Central memory CD8-positive, alpha-beta T cell (primary cell): ENCODE data around the gene CDH8.
"Not testable (repeated sequence)": the region's sequence is repeated elsewhere in the genome, so short reads cannot be mapped to it uniquely, and the experiment has no call there.

Source experiments
- ATAC-seq: fragments of 150-1000 bp; cut with Tn5 transposase; replicated peaks from 2 replicates; pipeline ENCODE4 v1.10.0; 2022; ENCODE audit warnings: mild to moderate bottlenecking, moderate FRiP score, moderate number of reproducible peaks; ENCODE audit not compliant: poor library complexity, severe bottlenecking; ENCODE audit errors: extremely low read depth
- DNase-seq, 2 donors: peaks; one replicate each; pipeline ENCODE4 v3.0.0; 2021; ENCODE audit warnings: low spot score in 2 of 2
- H3K27ac Mint-ChIP-seq: one replicate; pipeline ENCODE4 v1.8.0; 2022; ENCODE audit warnings: low read depth, mild to moderate bottlenecking, moderate library complexity, mixed read lengths
- H3K27me3 Mint-ChIP-seq: one replicate; pipeline ENCODE4 v1.8.0; 2022; ENCODE audit warnings: mixed read lengths
- H3K36me3 Mint-ChIP-seq: one replicate; pipeline ENCODE4 v1.8.0; 2022; ENCODE audit warnings: mild to moderate bottlenecking, moderate library complexity, mixed read lengths; ENCODE audit not compliant: insufficient read depth
- H3K4me1 Mint-ChIP-seq: one replicate; pipeline ENCODE4 v1.8.0; 2022; ENCODE audit warnings: mixed read lengths
- H3K4me3 Mint-ChIP-seq: one replicate; pipeline ENCODE4 v1.8.0; 2022; ENCODE audit warnings: mild to moderate bottlenecking, moderate library complexity, mixed read lengths
- H3K9me3 Mint-ChIP-seq: one replicate; pipeline ENCODE4 v1.8.0; 2022; ENCODE audit warnings: mixed read lengths

The CDH8 gene

GRCh38 chr16:61817583-61818278 is 218.5 kb downstream of the CDH8 start:
- ATAC-seq, result no peak
- H3K4me3 Mint-ChIP-seq, result no peak overlapping the region
- H3K36me3 Mint-ChIP-seq, result no peaks in the 10 kb centered on the region
- H3K27me3 Mint-ChIP-seq, result no peaks in the 10 kb centered on the region
- H3K9me3 Mint-ChIP-seq, result peaks cover 5% of the 10 kb centered on the region
- H3K4me1 Mint-ChIP-seq, result no peaks in the 10 kb centered on the region
- no peak overlapping the region for H3K27ac Mint-ChIP-seq
- DNase-seq, result no peak

GRCh38 chr16:61814726-61815347 is 221.4 kb downstream of the CDH8 start:
- H3K27me3 Mint-ChIP-seq, result no peaks in the 10 kb centered on the region
- DNase-seq (no peak), ATAC-seq (no peak)
- no peak overlapping the region for H3K4me3 Mint-ChIP-seq
- no peaks in the 10 kb centered on the region for H3K4me1 Mint-ChIP-seq
- no peaks in the 10 kb centered on the region for H3K36me3 Mint-ChIP-seq
- no peak overlapping the region for H3K27ac Mint-ChIP-seq
- H3K9me3 Mint-ChIP-seq, result no peaks in the 10 kb centered on the region

- Mint-ChIP-seq H3K4me3 (no peak overlapping the region), H3K4me1 (no peaks in the 10 kb centered on the region), H3K27ac (no peak overlapping the region), H3K9me3 (no peaks in the 10 kb centered on the region), H3K36me3 (no peaks in the 10 kb centered on the region), H3K27me3 (no peaks in the 10 kb centered on the region)
- no peak for DNase-seq
- ATAC-seq, result no peak
These were observed 222.9 kb downstream of the CDH8 start for GRCh38 chr16:61813339-61813738.

GRCh38 chr16:61812251-61812650 is 224.0 kb downstream of the CDH8 start:
- no peaks in the 10 kb centered on the region for H3K9me3 Mint-ChIP-seq
- H3K27ac Mint-ChIP-seq, result no peak overlapping the region

GRCh38 chr16:61807551-61807950 is 228.7 kb downstream of the CDH8 start:
- no peaks in the 10 kb centered on the region for H3K4me1 Mint-ChIP-seq
- no peaks in the 10 kb centered on the region for H3K36me3 Mint-ChIP-seq
- ATAC-seq, result no peak
- H3K27me3 Mint-ChIP-seq, result no peaks in the 10 kb centered on the region
- H3K4me3 Mint-ChIP-seq, result no peak overlapping the region
- no peak overlapping the region for H3K27ac Mint-ChIP-seq
- peaks cover 10% of the 10 kb centered on the region for H3K9me3 Mint-ChIP-seq
- no peak for DNase-seq

More at GRCh38 chr16:61812251-61812650, 224.0 kb downstream of the CDH8 start:
- no peaks in the 10 kb centered on the region for H3K4me1 Mint-ChIP-seq
- H3K27me3 Mint-ChIP-seq, result no peaks in the 10 kb centered on the region
- H3K4me3 Mint-ChIP-seq, result no peak overlapping the region
- H3K36me3 Mint-ChIP-seq, result no peaks in the 10 kb centered on the region
- DNase-seq, result no peak
- no peak for ATAC-seq

- not testable (repeated sequence) for DNase-seq, ATAC-seq, H3K27me3 Mint-ChIP-seq, H3K4me3 Mint-ChIP-seq, H3K27ac Mint-ChIP-seq, H3K4me1 Mint-ChIP-seq, H3K36me3 Mint-ChIP-seq
- H3K9me3 Mint-ChIP-seq, result peaks cover 27% of the 10 kb centered on the region
These were observed 235.0 kb downstream of the CDH8 start for GRCh38 chr16:61801217-61801616.

- no peak for DNase-seq
- Mint-ChIP-seq H3K4me1 (no peaks in the 10 kb centered on the region), H3K9me3 (peaks cover 32% of the 10 kb centered on the region), H3K36me3 (no peaks in the 10 kb centered on the region), H3K4me3 (no peak overlapping the region), H3K27ac (no peak overlapping the region), H3K27me3 (no peaks in the 10 kb centered on the region)
- ATAC-seq, result no peak
These were observed 237.5 kb downstream of the CDH8 start for GRCh38 chr16:61798741-61799140.

- H3K4me3 Mint-ChIP-seq, result no peak overlapping the region
- no peaks in the 10 kb centered on the region for H3K4me1 Mint-ChIP-seq
- no peaks in the 10 kb centered on the region for H3K27me3 Mint-ChIP-seq
- no peaks in the 10 kb centered on the region for H3K36me3 Mint-ChIP-seq
- H3K27ac Mint-ChIP-seq, result no peak overlapping the region
- H3K9me3 Mint-ChIP-seq, result peaks cover 28% of the 10 kb centered on the region
- DNase-seq (no peak), ATAC-seq (no peak)
These were observed 238.2 kb downstream of the CDH8 start for GRCh38 chr16:61797961-61798507.

GRCh38 chr16:61797296-61797795 is 238.9 kb downstream of the CDH8 start:
- DNase-seq, result no peak
- H3K4me1 Mint-ChIP-seq, result no peaks in the 10 kb centered on the region
- H3K27ac Mint-ChIP-seq, result no peak overlapping the region
- H3K27me3 Mint-ChIP-seq, result no peaks in the 10 kb centered on the region
- no peaks in the 10 kb centered on the region for H3K36me3 Mint-ChIP-seq
- ATAC-seq, result no peak
- peaks cover 28% of the 10 kb centered on the region for H3K9me3 Mint-ChIP-seq
- H3K4me3 Mint-ChIP-seq, result no peak overlapping the region

- Mint-ChIP-seq H3K4me3 (no peak overlapping the region), H3K27ac (no peak overlapping the region), H3K9me3 (peaks cover 23% of the 10 kb centered on the region), H3K4me1 (no peaks in the 10 kb centered on the region), H3K36me3 (no peaks in the 10 kb centered on the region), H3K27me3 (no peaks in the 10 kb centered on the region)
- ATAC-seq (no peak), DNase-seq (no peak)
These were observed 243.9 kb downstream of the CDH8 start for GRCh38 chr16:61792194-61792909.

- peaks cover 16% of the 10 kb centered on the region for H3K9me3 Mint-ChIP-seq
- no peaks in the 10 kb centered on the region for H3K36me3 Mint-ChIP-seq
- H3K27me3 Mint-ChIP-seq, result no peaks in the 10 kb centered on the region
- ATAC-seq (no peak), DNase-seq (no peak)
- no peak overlapping the region for H3K27ac Mint-ChIP-seq
- no peak overlapping the region for H3K4me3 Mint-ChIP-seq
- H3K4me1 Mint-ChIP-seq, result no peaks in the 10 kb centered on the region
These were observed 244.8 kb downstream of the CDH8 start for GRCh38 chr16:61791464-61791863.

GRCh38 chr16:61781855-61782254 is 254.4 kb downstream of the CDH8 start:
- not testable (repeated sequence) for H3K4me3 Mint-ChIP-seq, H3K27ac Mint-ChIP-seq, DNase-seq, ATAC-seq, H3K4me1 Mint-ChIP-seq, H3K27me3 Mint-ChIP-seq, H3K36me3 Mint-ChIP-seq
- H3K9me3 Mint-ChIP-seq, result peaks cover 12% of the 10 kb centered on the region
